HL-60/S4 treated with phorbol 12-myristate 13-acetate at 8.2 ng/mL for 4 days and 3 days (cell line): ENCODE data around the gene RPUSD4.

Experiments
- in situ Hi-C: fragments of 300-500 bp; cut with MboI; formaldehyde crosslinking; loops from 2 replicates; pipeline ENCODE4 v1.15.0; 2022; ENCODE audit warnings: low sequenced_read_pairs

RPUSD4 gene

GRCh38 chr11:126214441-126214840 is 3.0 kb upstream of the RPUSD4 start:
- in situ Hi-C loops: no loop called here

GRCh38 chr11:126212089-126212660 is 725 bp upstream of the RPUSD4 start:
- in situ Hi-C loops: no loop called here

GRCh38 chr11:126210871-126211235 is 597 bp downstream of the RPUSD4 start:
- in situ Hi-C loops: no loop called here

- in situ Hi-C loops: no loop called here
Measured at GRCh38 chr11:126207896-126208295, 3.6 kb downstream of the RPUSD4 start.

- in situ Hi-C loops: no loop called here
Measured at GRCh38 chr11:126205359-126205758, 6.1 kb downstream of the RPUSD4 start.

GRCh38 chr11:126202646-126203359 is 8.6 kb downstream of the RPUSD4 start:
- in situ Hi-C loops: no loop called here

- in situ Hi-C loops: loop anchor here (25.0 kb wide), 1 partner anchor 286 kb away; the partner anchor contains the start of genes DDX25 and PUS3
Measured at GRCh38 chr11:126198648-126199047, 12.8 kb downstream of the RPUSD4 start.

GRCh38 chr11:126197277-126197939 is 14.0 kb downstream of the RPUSD4 start:
- in situ Hi-C loops: loop anchor here (25.0 kb wide), 1 partner anchor 285 kb away; the partner anchor contains the start of genes DDX25 and PUS3

GRCh38 chr11:126195119-126195518 is 16.3 kb downstream of the RPUSD4 start:
- in situ Hi-C loops: loop anchor here (25.0 kb wide), 1 partner anchor 283 kb away; the partner anchor contains the start of genes DDX25 and PUS3

GRCh38 chr11:126194121-126194543 is 17.3 kb downstream of the RPUSD4 start:
- in situ Hi-C loops: loop anchor here (25.0 kb wide), 1 partner anchor 282 kb away; the partner anchor contains the start of genes DDX25 and PUS3

- in situ Hi-C loops: loop anchor here (25.0 kb wide), 1 partner anchor 281 kb away; the partner anchor contains the start of genes DDX25 and PUS3
Measured at GRCh38 chr11:126193038-126193478, 18.4 kb downstream of the RPUSD4 start.

- in situ Hi-C loops: loop anchor here (25.0 kb wide), 1 partner anchor 280 kb away; the partner anchor contains the start of genes DDX25 and PUS3
Measured at GRCh38 chr11:126192361-126192760, 19.1 kb downstream of the RPUSD4 start.

- in situ Hi-C loops: loop anchor here (25.0 kb wide), 1 partner anchor 279 kb away; the partner anchor contains the start of genes DDX25 and PUS3
Measured at GRCh38 chr11:126191379-126192073, 19.9 kb downstream of the RPUSD4 start.

- in situ Hi-C loops: loop anchor here (25.0 kb wide), 1 partner anchor 278 kb away; the partner anchor contains the start of genes DDX25 and PUS3
Measured at GRCh38 chr11:126190792-126191191, 20.7 kb downstream of the RPUSD4 start.

- in situ Hi-C loops: loop anchor here (25.0 kb wide), 1 partner anchor 277 kb away; the partner anchor contains the start of genes DDX25 and PUS3
Measured at GRCh38 chr11:126189109-126189929, 22.1 kb downstream of the RPUSD4 start.

GRCh38 chr11:126188332-126189108 is 22.9 kb downstream of the RPUSD4 start:
- in situ Hi-C loops: loop anchor here (25.0 kb wide), 1 partner anchor 276 kb away; the partner anchor contains the start of genes DDX25 and PUS3

- in situ Hi-C loops: loop anchor here (25.0 kb wide), 1 partner anchor 275 kb away; the partner anchor contains the start of genes DDX25 and PUS3
Measured at GRCh38 chr11:126186708-126187529, 24.5 kb downstream of the RPUSD4 start.
